ENCODE results near the gene LAMC1. TPM values are rescaled to one million over a fixed set of nuclear protein-coding genes. Genes with fewer than 3 reads are reported as not detected.

Gene LAMC1
- total RNA-seq, 1 experiment from 2014 or later: 61.2 TPM

GRCh38 chr1:183027031-183027430 is 3.8 kb downstream of the LAMC1 start:
- ChIA-PET POLR2A (no interaction called here), CTCF (interaction anchor here (1.6 kb wide), 1 partner anchor 64 kb away, joined by 5 read pairs; no protein-coding TSS in a partner anchor), RAD21 (ENCODE audit: low non-redundant PET in 1 of 2, low total read pairs in 2 of 2, uncharacterized antibody in 2 of 2, unreplicated experiment in 2 of 2) (no interaction called here)
- H3K9ac ChIP-seq (ENCODE audit: low read length): no peak overlapping the region
- intact Hi-C loops (cut with micrococcal nuclease): no loop called here
- H3K4me2 ChIP-seq (ENCODE audit: low read length): no peak overlapping the region
- H3K27ac ChIP-seq (ENCODE audit: low read depth, low read length): no peak overlapping the region
- TF ChIP-seq CEBPB (IDR thresholded peaks at IDR 0.05; ENCODE audit: low read depth) (no peak), ZFX (IDR thresholded peaks at IDR 0.05) (no peak), EGR1 (IDR thresholded peaks at IDR 0.05; ENCODE audit: low read depth) (no peak), JUND (IDR thresholded peaks at IDR 0.05) (no peak), SRF (IDR thresholded peaks at IDR 0.05; ENCODE audit: low read depth) (no peak), EZH2phosphoT487 (IDR thresholded peaks at IDR 0.05; ENCODE audit: borderline replicate concordance) (no peak), SIN3A (IDR thresholded peaks at IDR 0.05; ENCODE audit: low read depth) (no peak), FOSL1 (IDR thresholded peaks at IDR 0.05; ENCODE audit: low read depth) (no peak), POLR2AphosphoS5 (IDR thresholded peaks at IDR 0.05; ENCODE audit: low read depth, low read length) (no peak), YY1 (IDR thresholded peaks at IDR 0.05; ENCODE audit: extremely low read depth, insufficient replicate concordance, low read depth, low read length) (no peak), CTCF (IDR thresholded peaks at IDR 0.05 in 2 of 3, conservative IDR thresholded peaks at IDR 0.05 in 1 of 3; ENCODE audit: borderline replicate concordance in 1 of 3, insufficient read depth in 1 of 3, low read depth in 2 of 3, low read length in 2 of 3) (no peak), REST (IDR thresholded peaks at IDR 0.05; ENCODE audit: low read depth) (no peak), TCF7L2 (IDR thresholded peaks at IDR 0.05; ENCODE audit: borderline replicate concordance, extremely low read depth, insufficient read depth, insufficient read length) (no peak)
- H3K27me3 ChIP-seq (ENCODE audit: insufficient read depth, low read length): no peaks in the 10 kb centered on the region
- H4K20me1 ChIP-seq (ENCODE audit: insufficient read depth): no peaks in the 10 kb centered on the region
- H2AFZ ChIP-seq (ENCODE audit: low read depth, low read length, poor library complexity, severe bottlenecking): no peak overlapping the region
- no peak overlapping the region for H3K4me3 ChIP-seq (replicated peaks in 1 of 2; ENCODE audit: low read depth in 1 of 2, low read length in 2 of 2)
- DNase-seq (ENCODE audit: low read depth, low spot score): no peak
- 0 out of 4 replicates have a peak, but pooled peaks cover 0 to 6% of the 10 kb centered on the region in 2 experiments for H3K36me3 ChIP-seq (ENCODE audit: control insufficient read depth in 1 of 2, insufficient read depth in 2 of 2, low read length in 2 of 2)
- H3K9me3 ChIP-seq (ENCODE audit: control insufficient read depth in 1 of 2, insufficient read depth in 1 of 2, low read depth in 1 of 2, low read length in 2 of 2): no peaks in the 10 kb centered on the region
- no peaks in the 10 kb centered on the region for H3K9me2 ChIP-seq (ENCODE audit: insufficient read depth)
- BruUV-seq (replicated peaks): no TSS peak
- ATAC-seq: no peak
- peaks cover 68% of the 10 kb centered on the region for H3K79me2 ChIP-seq (ENCODE audit: insufficient read depth, low read length)
- peaks cover 29 to 71% of the 10 kb centered on the region in 2 experiments for H3K4me1 ChIP-seq (ENCODE audit: control insufficient read depth in 1 of 2, insufficient read depth in 2 of 2, low read length in 2 of 2)

Data from HCT116 (cell line).